Liver (tissue), 9 donors: ENCODE data around the gene PKD2. TPM values are rescaled to one million over a fixed set of nuclear protein-coding genes. Genes with fewer than 3 reads are reported as not detected.

Source experiments
- DNase-seq: peaks from one replicate; pipeline ENCODE4 v3.0.0-alpha.2; 2017; ENCODE audit warnings: low spot score
- H3K27ac ChIP-seq, 2 donors: one replicate each; pipeline ENCODE4 v1.7.0; 2013; ENCODE audit warnings: inconsistent platforms in 2 of 2, low read length in 2 of 2, control low read depth in 1 of 2, low read depth in 1 of 2, mild to moderate bottlenecking in 1 of 2
- H3K27me3 ChIP-seq, 4 donors: one replicate each; pipeline versions ENCODE4 v1.6.1 to v1.7.0; 2013; ENCODE audit warnings: low read length in 3 of 4, inconsistent platforms in 1 of 4, mild to moderate bottlenecking in 1 of 4, moderate library complexity in 1 of 4; ENCODE audit not compliant: control insufficient read depth in 4 of 4, insufficient read depth in 4 of 4
- H3K36me3 ChIP-seq, 4 donors: one replicate each; pipeline versions ENCODE4 v1.6.1 to v1.7.0; 2013; ENCODE audit warnings: low read length in 3 of 4, mild to moderate bottlenecking in 3 of 4, low read depth in 1 of 4, moderate library complexity in 1 of 4; ENCODE audit not compliant: control insufficient read depth in 4 of 4, insufficient read depth in 3 of 4
- H3K4me1 ChIP-seq, 4 donors: one replicate each; pipeline versions ENCODE4 v1.6.1 to v1.7.0; 2013; ENCODE audit warnings: low read length in 3 of 4, mild to moderate bottlenecking in 3 of 4, moderate library complexity in 1 of 4; ENCODE audit not compliant: control insufficient read depth in 4 of 4, insufficient read depth in 4 of 4
- H3K4me3 ChIP-seq, 3 donors: one replicate each; pipeline versions ENCODE4 v1.6.1 to v1.7.0; 2013; ENCODE audit warnings: low read length in 3 of 3, control low read depth in 1 of 3, low read depth in 1 of 3, mild to moderate bottlenecking in 1 of 3
- H3K9ac ChIP-seq, 2 donors: one replicate each; pipeline ENCODE4 v1.7.0; 2013; ENCODE audit warnings: low read length in 2 of 2, mild to moderate bottlenecking in 2 of 2, moderate library complexity in 2 of 2, control low read depth in 1 of 2, low read depth in 1 of 2
- H3K9me3 ChIP-seq, 4 donors: one replicate each; pipeline versions ENCODE4 v1.6.1 to v1.7.0; 2013; ENCODE audit warnings: low read length in 3 of 4; ENCODE audit not compliant: control insufficient read depth in 4 of 4
- CTCF ChIP-seq: fragments of 150-350 bp; IDR thresholded peaks from 2 replicates; pipeline ENCODE4 v1.5.1; 2017; ENCODE audit warnings: improper control_type of control experiment, low read depth, low read length; ENCODE audit not compliant: missing input control
- EGR1 ChIP-seq, 2 donors: IDR thresholded peaks; 2 replicates each; pipeline ENCODE4 v1.6.1; 2016 to 2018; ENCODE audit warnings: antibody characterized with exemption in 2 of 2, low read depth in 2 of 2
- FOXA1 ChIP-seq: IDR thresholded peaks from 2 replicates; pipeline ENCODE4 v1.6.1; 2016; ENCODE audit warnings: antibody characterized with exemption
- FOXA2 ChIP-seq: IDR thresholded peaks from 2 replicates; pipeline ENCODE4 v1.6.1; 2016; ENCODE audit warnings: antibody characterized with exemption
- HNF4A ChIP-seq, 2 donors: conservative IDR thresholded peaks; 2 replicates each; pipeline ENCODE4 v1.6.1; 2016; ENCODE audit warnings: antibody characterized with exemption in 2 of 2, mild to moderate bottlenecking in 2 of 2
- HNF4G ChIP-seq: IDR thresholded peaks from 2 replicates; pipeline ENCODE4 v1.6.1; 2016; ENCODE audit warnings: antibody characterized with exemption
- NR2F2 ChIP-seq: IDR thresholded peaks from 2 replicates; pipeline ENCODE4 v1.6.1; 2016; ENCODE audit warnings: antibody characterized with exemption
- RAD21 ChIP-seq, 2 donors: IDR thresholded peaks; 2 replicates each; pipeline ENCODE4 v1.6.1; 2016; ENCODE audit warnings: antibody characterized with exemption in 2 of 2, mild to moderate bottlenecking in 2 of 2
- REST ChIP-seq: IDR thresholded peaks from 2 replicates; pipeline ENCODE4 v1.6.1; 2016; ENCODE audit warnings: antibody characterized with exemption, mild to moderate bottlenecking
- RXRA ChIP-seq, 2 donors: IDR thresholded peaks; 2 replicates each; pipeline ENCODE4 v1.6.1; 2017 to 2018; ENCODE audit warnings: antibody characterized with exemption in 2 of 2, mild to moderate bottlenecking in 1 of 2
- SP1 ChIP-seq: IDR thresholded peaks from 2 replicates; pipeline ENCODE4 v1.6.1; 2018; ENCODE audit warnings: antibody characterized with exemption, mild to moderate bottlenecking
- TAF1 ChIP-seq: conservative IDR thresholded peaks from 2 replicates; pipeline ENCODE4 v1.6.1; 2016; ENCODE audit warnings: antibody characterized with exemption, mild to moderate bottlenecking
- YY1 ChIP-seq: IDR thresholded peaks from 2 replicates; pipeline ENCODE4 v1.6.1; 2016; ENCODE audit warnings: antibody characterized with exemption, mild to moderate bottlenecking
- ZBTB33 ChIP-seq: IDR thresholded peaks from 2 replicates; pipeline ENCODE4 v1.6.1; 2016; ENCODE audit warnings: antibody characterized with exemption
- WGBS: extraction: QIAGEN DNeasy Blood & Tissue Kit; methylation state at CpG from one replicate; pipeline ENCODE4 v1.1.7; 2013; 5-methylcytosine and 5-hydroxymethylcytosine counted together
- polyA plus RNA-seq, 2 donors: library from polyadenylated mRNA; stranded (reverse) in 1 of 2; unstranded in 1 of 2; fragments of 200-250 nt in 1 of 2; fragments of >200 nt in 1 of 2; fragmentation: Nextera tagmentation in 1 of 2; extraction: Ambion mirVana in 1 of 2; gene quantifications; one replicate each; pipeline versions ENCODE4 v1.2.1 to v1.2.3, GENCODE V29; 2013 to 2015
- total RNA-seq, 2 donors: library from RNA; depleted of rRNA; stranded (reverse); fragments of >200 nt; gene quantifications; one replicate each; pipeline ENCODE4 v1.2.3, GENCODE V29; 2014
- TF ChIP-seq, protein P1 (sequence below): IDR thresholded peaks from 2 replicates; pipeline ENCODE4 v1.6.1; 2016; ENCODE audit warnings: antibody characterized with exemption
- TF ChIP-seq, protein P2 (sequence below): IDR thresholded peaks from 2 replicates; pipeline ENCODE4 v1.6.1; 2016; ENCODE audit warnings: antibody characterized with exemption
- donor health status: healthy.
- donor health status: healthy.
- donor health status: healthy.
- donor health status: healthy.
- donor health status: healthy.

The PKD2 gene
- total and polyA plus RNA-seq, 4 donors: 1.5 to 11.4 (median 7.1) TPM

DNA sequence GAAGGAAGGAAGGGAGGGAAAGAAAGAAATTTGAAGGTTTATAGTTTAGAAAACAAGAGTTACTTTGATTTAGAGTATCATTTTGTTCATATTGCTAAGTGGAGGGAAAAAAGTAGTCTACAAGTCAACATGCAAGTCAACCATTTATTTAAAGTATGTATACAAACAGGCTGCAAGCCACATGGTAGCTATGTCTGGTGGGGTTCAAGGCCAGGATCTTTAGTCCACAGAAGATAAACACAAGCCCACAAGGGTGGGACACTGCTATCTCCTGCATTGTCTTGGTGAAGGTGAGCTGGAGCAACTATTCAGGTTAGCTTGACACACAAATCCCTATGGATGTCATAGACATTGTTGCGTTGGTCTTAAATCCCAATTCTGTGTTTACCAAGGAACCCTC lies 79.6 kb downstream of the PKD2 start:
- WGBS: 95% methylated on average over 1 of the region's 1 CpG
- TF ChIP-seq, protein P1, sequence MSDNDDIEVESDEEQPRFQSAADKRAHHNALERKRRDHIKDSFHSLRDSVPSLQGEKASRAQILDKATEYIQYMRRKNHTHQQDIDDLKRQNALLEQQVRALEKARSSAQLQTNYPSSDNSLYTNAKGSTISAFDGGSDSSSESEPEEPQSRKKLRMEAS: no peak
- TF ChIP-seq YY1: no peak
- no peak for TF ChIP-seq RAD21 (IDR thresholded peaks at IDR 0.05)
- no peak for TF ChIP-seq HNF4G
- TF ChIP-seq REST: no peak
- no peak for TF ChIP-seq FOXA2
- TF ChIP-seq HNF4A (conservative IDR thresholded peaks at IDR 0.05): no peak
- no peak for TF ChIP-seq TAF1
- TF ChIP-seq EGR1 (IDR thresholded peaks at IDR 0.05; ENCODE audit: low read depth in 2 of 2): no peak
- no peak for TF ChIP-seq FOXA1
- no peak for TF ChIP-seq SP1
- Histone ChIP-seq H3K9me3 (peaks cover 0 to 6% (median 2%) of the 10 kb centered on the region in 4 donors), H3K36me3 (no peaks in the 10 kb centered on the region), H3K27ac (no peak overlapping the region), H3K4me1 (peaks cover 0 to 9% (median 3%) of the 10 kb centered on the region in 4 donors), H3K27me3 (no peaks in the 10 kb centered on the region), H3K9ac (no peak overlapping the region), H3K4me3 (no peak overlapping the region)
- no peak for DNase-seq

- no peak for TF ChIP-seq HNF4A (conservative IDR thresholded peaks at IDR 0.05)
- Histone ChIP-seq H3K27ac (no peak overlapping the region), H3K36me3 (no peaks in the 10 kb centered on the region), H3K4me1 (peaks cover 0 to 11% (median 3%) of the 10 kb centered on the region in 4 donors), H3K9me3 (no peaks in the 10 kb centered on the region), H3K9ac (no peak overlapping the region), H3K27me3 (no peaks in the 10 kb centered on the region), H3K4me3 (no peak overlapping the region)
- no peak for DNase-seq
Observed at GRCh38 chr4:88090898-88091297, 83.5 kb downstream of the PKD2 start.

GRCh38 chr4:88091378-88091777 lies 83.9 kb downstream of the PKD2 start:
- H3K9me3 ChIP-seq: no peaks in the 10 kb centered on the region
- 94% methylated on average over 3 of the region's 3 CpGs for whole genome bisulfite sequencing
- TF ChIP-seq REST (no peak), EGR1 (IDR thresholded peaks at IDR 0.05; ENCODE audit: low read depth in 2 of 2) (no peak), RXRA (IDR thresholded peaks at IDR 0.05) (no peak), HNF4G (no peak), NR2F2 (no peak), CTCF (no peak), ZBTB33 (no peak), YY1 (no peak), TAF1 (no peak)
- TF ChIP-seq, protein P1: no peak
- TF ChIP-seq, protein P2, sequence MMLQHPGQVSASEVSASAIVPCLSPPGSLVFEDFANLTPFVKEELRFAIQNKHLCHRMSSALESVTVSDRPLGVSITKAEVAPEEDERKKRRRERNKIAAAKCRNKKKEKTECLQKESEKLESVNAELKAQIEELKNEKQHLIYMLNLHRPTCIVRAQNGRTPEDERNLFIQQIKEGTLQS: no peak

More at GRCh38 chr4:88091378-88091777, 83.9 kb downstream of the PKD2 start:
- Histone ChIP-seq H3K4me3 (no peak overlapping the region), H3K27ac (no peak overlapping the region), H3K36me3 (no peaks in the 10 kb centered on the region), H3K9ac (no peak overlapping the region), H3K27me3 (no peaks in the 10 kb centered on the region), H3K4me1 (peaks cover 0 to 11% (median 3%) of the 10 kb centered on the region in 4 donors)
- no peak for DNase-seq
